GM12878 (cell line): ENCODE measurements around the gene NTPCR. TPM values are rescaled to one million over a fixed set of nuclear protein-coding genes. Genes with fewer than 3 reads are reported as not detected.

ENCODE experiments used
- ATAC-seq: fragments of 200-7000 bp; cut with Tn5 transposase; 3 replicates; pipeline ENCODE4 v1.9.1; 2020; ENCODE audit warnings: mild to moderate bottlenecking, moderate library complexity
- BruUV-seq: library from RNA; stranded (reverse); fragments of 400-500 nt; replicated peaks from 2 replicates; lab custom pipeline; 2021; lab: Mats Ljungman, UMichigan
- CTCF ChIA-PET: fragments of 300-600 bp; sonication (Branson Sonifier 250); formaldehyde crosslinking; extraction: SDS; loops from one replicate; lab custom pipeline; 2021; ENCODE audit warnings: inconsistent platforms; lab: Yijun Ruan, JAX
- POLR2A ChIA-PET: fragments of 350-600 bp; formaldehyde crosslinking; extraction: SDS; loops from one replicate; lab custom pipeline; 2021; ENCODE audit warnings: inconsistent platforms; lab: Charles Lee
- RAD21 ChIA-PET: fragments of 300-600 bp; sonication (Branson Sonifier 250); formaldehyde crosslinking; loops from one replicate; lab custom pipeline; 2023; ENCODE audit warnings: antibody characterized with exemption; ENCODE audit not compliant: unreplicated experiment; lab: Charles Lee
- SMC1A ChIA-PET: fragments of 300-600 bp; sonication (Branson Sonifier 250); formaldehyde crosslinking; loops from one replicate; lab custom pipeline; 2023; ENCODE audit not compliant: unreplicated experiment, uncharacterized antibody; lab: Charles Lee
- DNase-seq: peaks from one replicate; pipeline ENCODE4 v3.0.0-alpha.2; 2011; ENCODE audit warnings: low read depth, low spot score
- FAIRE-seq: peaks from 3 replicates; lab custom pipeline; 2011; peaks lifted over from hg19 to GRCh38; lab: Jason Lieb, UNC
- H2AFZ ChIP-seq: 2 replicates; pipeline ENCODE4 v1.6.0; 2011; ENCODE audit warnings: low read depth, low read length, control low read depth; ENCODE audit not compliant: control insufficient read depth
- H3K27ac ChIP-seq: 2 replicates; pipeline ENCODE4 v1.5.1; 2011; ENCODE audit warnings: control low read depth; ENCODE audit not compliant: control insufficient read depth, insufficient read depth
- H3K27me3 ChIP-seq, 2 experiments: replicated peaks in 1 of 2; 2 replicates each; pipeline versions ENCODE4 v1.6.0 to v1.6.1; 2011; ENCODE audit warnings: low read length in 1 of 2; ENCODE audit not compliant: control insufficient read depth in 2 of 2, insufficient read depth in 2 of 2
- H3K36me3 ChIP-seq, 2 experiments: 2 replicates each; pipeline ENCODE4 v1.5.1; 2011; ENCODE audit warnings: low read length in 1 of 2; ENCODE audit not compliant: control insufficient read depth in 2 of 2, insufficient read depth in 2 of 2
- H3K4me1 ChIP-seq: 2 replicates; pipeline ENCODE4 v1.6.1; 2011; ENCODE audit warnings: mild to moderate bottlenecking, low read length, moderate library complexity, mixed read lengths; ENCODE audit not compliant: control insufficient read depth, insufficient read depth
- H3K4me2 ChIP-seq: 2 replicates; pipeline ENCODE4 v1.6.0; 2011; ENCODE audit warnings: control low read depth; ENCODE audit not compliant: control insufficient read depth, insufficient read depth
- H3K4me3 ChIP-seq: fragments of 200-600 bp; sonication (generic); 2 replicates; pipeline ENCODE4 v1.5.1; 2016
- H3K79me2 ChIP-seq: 2 replicates; pipeline ENCODE4 v1.6.0; 2011; ENCODE audit warnings: low read length; ENCODE audit not compliant: control insufficient read depth, insufficient read depth
- H3K9ac ChIP-seq: 2 replicates; pipeline ENCODE4 v1.8.0; 2011; ENCODE audit warnings: low read length, control low read depth, mixed read lengths; ENCODE audit not compliant: control insufficient read depth, insufficient read depth
- H3K9me3 ChIP-seq: replicated peaks from 3 replicates; pipeline ENCODE4 v1.5.1; 2011; ENCODE audit warnings: mild to moderate bottlenecking, low read length; ENCODE audit not compliant: control insufficient read depth, insufficient read depth
- H4K20me1 ChIP-seq: 2 replicates; pipeline ENCODE4 v1.6.0; 2011; ENCODE audit not compliant: control insufficient read depth, insufficient read depth
- ESRRA ChIP-seq: IDR thresholded peaks from 2 replicates; pipeline ENCODE4 v1.6.1; 2012; ENCODE audit warnings: mild to moderate bottlenecking, low read length, improper control_type of control experiment
- FOXK2 ChIP-seq: fragments of 450-650 bp; IDR thresholded peaks from 2 replicates; pipeline ENCODE4 v1.6.1; 2017; ENCODE audit warnings: mild to moderate bottlenecking, moderate library complexity
- IKZF2 ChIP-seq, 2 experiments: fragments of 450-650 bp; IDR thresholded peaks; 2 replicates each; pipeline ENCODE4 v1.6.1; 2017; ENCODE audit warnings: mild to moderate bottlenecking in 2 of 2, moderate library complexity in 2 of 2
- MXI1 ChIP-seq: fragments of 150-350 bp; IDR thresholded peaks from 2 replicates; pipeline ENCODE4 v1.6.1; 2011; ENCODE audit warnings: low read depth, mild to moderate bottlenecking, inconsistent platforms, low read length, improper control_type of control experiment
- STAT1 ChIP-seq: fragments of 450-650 bp; conservative IDR thresholded peaks from 2 replicates; pipeline ENCODE4 v1.6.1; 2014; ENCODE audit warnings: antibody characterized with exemption, mild to moderate bottlenecking
- SUPT20H ChIP-seq: IDR thresholded peaks from 2 replicates; pipeline ENCODE4 v1.6.1; 2011; ENCODE audit warnings: low read depth, mild to moderate bottlenecking, low read length, moderate library complexity, borderline replicate concordance; ENCODE audit not compliant: control insufficient read depth
- TCF12 ChIP-seq: IDR thresholded peaks from 2 replicates; pipeline ENCODE4 v1.6.1; 2011; ENCODE audit warnings: low read depth, mild to moderate bottlenecking, low read length
- WRNIP1 ChIP-seq: IDR thresholded peaks from 2 replicates; pipeline ENCODE4 v1.6.1; 2011; ENCODE audit warnings: low read depth, low read length, improper control_type of control experiment, borderline replicate concordance
- WGBS: methylation state at CpG from one replicate; pipeline ENCODE4 v1.1.6; 2016; ENCODE audit warnings: low lambda C conversion rate; ENCODE audit not compliant: insufficient replicate concordance, insufficient coverage; ENCODE audit errors: missing lambda C conversion rate; 5-methylcytosine and 5-hydroxymethylcytosine counted together
- in situ Hi-C: fragments of 300-500 bp; cut with MboI; formaldehyde crosslinking; loops from 9 replicates; pipeline ENCODE4 v1.14.3; 2018; ENCODE audit warnings: mixed read lengths
- intact Hi-C: fragments of 100-400 bp; cut with micrococcal nuclease; formaldehyde crosslinking; loops from one replicate; pipeline ENCODE4 v1.14.2; 2022; ENCODE audit not compliant: unreplicated experiment
- polyA plus RNA-seq, 11 experiments: library from polyadenylated mRNA; depleted of rRNA in 4 of 11; unstranded in 6 of 11; stranded (reverse) in 5 of 11; fragments of >200 nt; fragmentation: Nextera tagmentation in 4 of 11; fragmentation: Illumina TruSeq in 1 of 11; extraction: Ambion mirVana in 4 of 11; extraction: Trizol in 1 of 11; gene quantifications; 1 replicate in 1 of 11; 2 replicates in 10 of 11; pipeline versions ENCODE4 v1.2.1 to v1.2.3, GENCODE V29; 2011 to 2016; ENCODE audit warnings: inconsistent platforms in 2 of 11, missing spikeins in 2 of 11, low read depth in 1 of 11
- total RNA-seq, 4 experiments: library from RNA; depleted of rRNA in 3 of 4; stranded (reverse); fragments of >200 nt in 3 of 4; fragmentation: Illumina TruSeq in 1 of 4; extraction: Trizol in 1 of 4; gene quantifications; 2 replicates each; pipeline versions ENCODE4 v1.2.1 to v1.2.3, GENCODE V29; 2013 to 2021
- TF ChIP-seq, protein P1 (sequence below): fragments of 450-650 bp; IDR thresholded peaks from 2 replicates; pipeline ENCODE4 v1.6.1; 2014; ENCODE audit warnings: mild to moderate bottlenecking

The NTPCR gene
- total and polyA plus RNA-seq, 10 of the 15 experiments (the other 5 are each of a cell fraction or from before 2014, with no cell fraction given): 25.4 to 109 (median 56.6) TPM

DNA sequence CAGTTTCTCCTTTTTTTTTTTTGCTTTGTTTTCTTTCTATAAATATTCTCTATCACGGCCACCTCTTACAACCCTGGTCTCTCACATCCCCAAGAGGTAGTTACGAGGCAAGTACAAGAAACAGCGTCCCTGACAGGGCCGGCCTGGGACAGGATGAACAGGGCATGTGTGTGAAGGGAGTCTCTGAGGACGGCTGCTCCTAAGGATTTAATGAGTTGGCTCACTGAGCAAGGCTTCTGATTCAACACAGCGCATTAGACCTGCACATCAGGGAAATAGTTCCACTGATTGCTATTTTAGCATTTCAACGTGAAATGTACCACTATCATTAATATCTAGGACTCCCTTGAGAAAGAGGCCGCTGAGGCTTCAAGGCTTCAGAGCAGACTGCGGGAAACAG, 54.0 kb downstream of the NTPCR start:
- no peaks in the 10 kb centered on the region for H3K9me3 ChIP-seq
- H3K4me2 ChIP-seq: no peak overlapping the region
- ATAC-seq (no peak), FAIRE-seq (no peak), DNase-seq (no peak)
- ChIA-PET RAD21 (no interaction called here), POLR2A (no interaction called here), CTCF (no interaction called here), SMC1A (no interaction called here)
- no peak overlapping the region for H3K27ac ChIP-seq
- no peaks in the 10 kb centered on the region for H3K27me3 ChIP-seq
- BruUV-seq: no TSS peak
- in situ Hi-C loops: no loop called here
- no peak overlapping the region for H2AFZ ChIP-seq
- no peak overlapping the region for H3K4me3 ChIP-seq
- no peaks in the 10 kb centered on the region for H3K79me2 ChIP-seq
- no peak for TF ChIP-seq FOXK2
- H3K4me1 ChIP-seq: no peaks in the 10 kb centered on the region
- no peaks in the 10 kb centered on the region for H3K36me3 ChIP-seq
- no peak overlapping the region for H3K9ac ChIP-seq
- intact Hi-C loops: no loop called here
- 85% methylated on average over 9 of the region's 9 CpGs for WGBS
- no peaks in the 10 kb centered on the region for H4K20me1 ChIP-seq

DNA sequence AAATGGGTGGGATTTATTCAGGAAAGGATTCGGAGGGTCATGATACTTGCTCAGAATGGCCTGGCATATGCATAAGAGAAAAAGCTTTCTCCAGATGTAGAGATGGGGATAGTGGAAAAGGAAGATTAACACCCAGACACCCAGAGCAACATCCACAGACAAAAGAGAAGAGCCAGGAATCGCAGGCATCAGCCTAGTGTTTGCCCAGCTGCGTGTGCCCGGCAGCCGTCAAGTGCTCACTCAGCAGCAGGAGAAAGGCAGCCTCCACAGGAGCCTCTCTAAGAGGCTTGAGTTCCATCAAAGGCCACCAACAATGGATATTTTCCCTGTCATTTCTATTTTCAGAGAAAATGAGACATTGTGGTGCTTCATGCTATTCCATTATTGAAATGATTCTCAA, 54.7 kb downstream of the NTPCR start:
- FAIRE-seq: no peak
- RAD21 ChIA-PET: no interaction called here

More for the DNA sequence above, 54.7 kb downstream of the NTPCR start:
- DNase-seq: no peak
- no peaks in the 10 kb centered on the region for H3K9me3 ChIP-seq
- H4K20me1 ChIP-seq: no peaks in the 10 kb centered on the region
- H3K4me2 ChIP-seq: no peak overlapping the region
- H3K79me2 ChIP-seq: no peaks in the 10 kb centered on the region
- CTCF ChIA-PET: interaction anchor here (0.6 kb wide), 1 partner anchor 1106 kb away, joined by 3 read pairs; no protein-coding TSS in a partner anchor
- SMC1A ChIA-PET: no interaction called here
- TF ChIP-seq WRNIP1 (no peak), IKZF2 (IDR thresholded peaks at IDR 0.05) (no peak), ESRRA (no peak), MXI1 (no peak), SUPT20H (no peak), STAT1 (no peak), TCF12 (no peak)
- TF ChIP-seq, protein P1, sequence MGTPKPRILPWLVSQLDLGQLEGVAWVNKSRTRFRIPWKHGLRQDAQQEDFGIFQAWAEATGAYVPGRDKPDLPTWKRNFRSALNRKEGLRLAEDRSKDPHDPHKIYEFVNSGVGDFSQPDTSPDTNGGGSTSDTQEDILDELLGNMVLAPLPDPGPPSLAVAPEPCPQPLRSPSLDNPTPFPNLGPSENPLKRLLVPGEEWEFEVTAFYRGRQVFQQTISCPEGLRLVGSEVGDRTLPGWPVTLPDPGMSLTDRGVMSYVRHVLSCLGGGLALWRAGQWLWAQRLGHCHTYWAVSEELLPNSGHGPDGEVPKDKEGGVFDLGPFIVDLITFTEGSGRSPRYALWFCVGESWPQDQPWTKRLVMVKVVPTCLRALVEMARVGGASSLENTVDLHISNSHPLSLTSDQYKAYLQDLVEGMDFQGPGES: no peak
- intact Hi-C loops (no loop called here), in situ Hi-C loops (no loop called here)
- H3K9ac ChIP-seq: no peak overlapping the region
- H3K4me1 ChIP-seq: no peaks in the 10 kb centered on the region
- no TSS peak for BruUV-seq
- ATAC-seq: no peak
- 96% methylated on average over 5 of the region's 5 CpGs for WGBS
- no peaks in the 10 kb centered on the region for H3K27me3 ChIP-seq
- no peak overlapping the region for H2AFZ ChIP-seq
- no peaks in the 10 kb centered on the region for H3K36me3 ChIP-seq
- POLR2A ChIA-PET: no interaction called here
- no peak overlapping the region for H3K27ac ChIP-seq
- no peak overlapping the region for H3K4me3 ChIP-seq
